K562 (cell line): ENCODE data around the gene CALCOCO2. TPM values are rescaled to one million over a fixed set of nuclear protein-coding genes. Genes with fewer than 3 reads are reported as not detected.

ENCODE experiments used
- polyA plus RNA-seq, 8 experiments: library from polyadenylated mRNA; depleted of rRNA in 4 of 8; stranded (reverse) in 5 of 8; unstranded in 3 of 8; fragments of >200 nt; fragmentation: Nextera tagmentation in 2 of 8; fragmentation: Illumina TruSeq in 1 of 8; extraction: Ambion mirVana in 2 of 8; extraction: Trizol in 1 of 8; gene quantifications; 2 replicates each; pipeline versions ENCODE4 v1.2.1 to v1.2.3, GENCODE V29; 2011 to 2014; ENCODE audit warnings: inconsistent platforms in 1 of 8, missing spikeins in 1 of 8
- small RNA-seq: library from RNA; depleted of rRNA; stranded (forward); fragments of <200 nt; gene quantifications from one replicate; pipeline ENCODE3, GENCODE V24; 2014
- total RNA-seq, 7 experiments: library from RNA; depleted of rRNA in 6 of 7; stranded (reverse); fragments of >200 nt in 6 of 7; fragmentation: Illumina TruSeq in 2 of 7; extraction: Trizol in 2 of 7; gene quantifications; 2 replicates each; pipeline versions ENCODE4 v1.2.1 to v1.2.3, GENCODE V29; 2011 to 2021; ENCODE audit warnings: low replicate concordance in 1 of 7

The CALCOCO2 gene
- total and polyA plus RNA-seq, 9 of the 15 experiments (the other 6 are each of a cell fraction or from before 2014, with no cell fraction given) = 24.1 to 87.3 (median 67.5) TPM

Small RNA genes within 50 kb of the gene (small RNA-seq; reads per million reads assigned to genes)
- gene AC068531.1 (not detected), gene RF00263 (not detected)

Other genes starting within 250 kb of the CALCOCO2 start
Only the 7 nearest of the 15 such genes appear.
- not detected in 2 replicates for gene PRAC1, start 108.5 kb upstream of the CALCOCO2 start, total RNA-seq (2014; rRNA removed)
- not detected in 2 replicates for gene PRAC1, start 108.5 kb upstream of the CALCOCO2 start, total RNA-seq (2014; rRNA removed; fragmentation: Illumina TruSeq; extraction: Trizol)
- gene PRAC1, start 108.5 kb upstream of the CALCOCO2 start, total RNA-seq (2015; rRNA removed; fragmentation: Illumina TruSeq; extraction: Trizol) = not detected in 2 replicates
- not detected in 2 replicates for gene PRAC1, start 108.5 kb upstream of the CALCOCO2 start, total RNA-seq (2021)
- gene PRAC1, start 108.5 kb upstream of the CALCOCO2 start, polyA plus RNA-seq (2011; rRNA removed) = not detected in 2 replicates
- gene PRAC1, start 108.5 kb upstream of the CALCOCO2 start, polyA plus RNA-seq (2014; fragmentation: Illumina TruSeq; extraction: Trizol) = not detected in 2 replicates
- gene PRAC1, start 108.5 kb upstream of the CALCOCO2 start, polyA plus RNA-seq (2014; fragmentation: Nextera tagmentation; extraction: Ambion mirVana) = not detected
- gene PRAC1, start 108.5 kb upstream of the CALCOCO2 start, polyA plus RNA-seq (2014; rRNA removed) = not detected in 2 replicates
- gene PRAC2, start 107.8 kb upstream of the CALCOCO2 start, total RNA-seq (2014; rRNA removed) = not detected in 2 replicates
- gene PRAC2, start 107.8 kb upstream of the CALCOCO2 start, total RNA-seq (2014; rRNA removed; fragmentation: Illumina TruSeq; extraction: Trizol) = not detected in 2 replicates
- not detected in 2 replicates for gene PRAC2, start 107.8 kb upstream of the CALCOCO2 start, total RNA-seq (2015; rRNA removed; fragmentation: Illumina TruSeq; extraction: Trizol)
- gene PRAC2, start 107.8 kb upstream of the CALCOCO2 start, total RNA-seq (2021) = not detected in 2 replicates
- gene PRAC2, start 107.8 kb upstream of the CALCOCO2 start, polyA plus RNA-seq (2011; rRNA removed) = not detected in 2 replicates
- gene PRAC2, start 107.8 kb upstream of the CALCOCO2 start, polyA plus RNA-seq (2014; fragmentation: Illumina TruSeq; extraction: Trizol) = not detected in 2 replicates
- gene PRAC2, start 107.8 kb upstream of the CALCOCO2 start, polyA plus RNA-seq (2014; fragmentation: Nextera tagmentation; extraction: Ambion mirVana) = not detected
- not detected in 2 replicates for gene PRAC2, start 107.8 kb upstream of the CALCOCO2 start, polyA plus RNA-seq (2014; rRNA removed)
- gene HOXB13, start 102.3 kb upstream of the CALCOCO2 start, total RNA-seq (2014; rRNA removed) = not detected in 2 replicates
- not detected in 2 replicates for gene HOXB13, start 102.3 kb upstream of the CALCOCO2 start, total RNA-seq (2014; rRNA removed; fragmentation: Illumina TruSeq; extraction: Trizol)
- gene HOXB13, start 102.3 kb upstream of the CALCOCO2 start, total RNA-seq (2015; rRNA removed; fragmentation: Illumina TruSeq; extraction: Trizol) = not detected in 2 replicates
- gene HOXB13, start 102.3 kb upstream of the CALCOCO2 start, total RNA-seq (2021) = not detected in 2 replicates
- 0.01 TPM in 1 of 2 replicates, not detected in the other for gene HOXB13, start 102.3 kb upstream of the CALCOCO2 start, polyA plus RNA-seq (2011; rRNA removed)
- gene HOXB13, start 102.3 kb upstream of the CALCOCO2 start, polyA plus RNA-seq (2014; fragmentation: Illumina TruSeq; extraction: Trizol) = not detected in 2 replicates
- not detected for gene HOXB13, start 102.3 kb upstream of the CALCOCO2 start, polyA plus RNA-seq (2014; fragmentation: Nextera tagmentation; extraction: Ambion mirVana)
- not detected in 2 replicates for gene HOXB13, start 102.3 kb upstream of the CALCOCO2 start, polyA plus RNA-seq (2014; rRNA removed)
- 0.05 TPM in 1 of 2 replicates, not detected in the other for gene TTLL6, start 13.8 kb upstream of the CALCOCO2 start, total RNA-seq (2014; rRNA removed)
- not detected in 2 replicates for gene TTLL6, start 13.8 kb upstream of the CALCOCO2 start, total RNA-seq (2014; rRNA removed; fragmentation: Illumina TruSeq; extraction: Trizol)
- gene TTLL6, start 13.8 kb upstream of the CALCOCO2 start, total RNA-seq (2015; rRNA removed; fragmentation: Illumina TruSeq; extraction: Trizol) = not detected in 2 replicates
- not detected in 2 replicates for gene TTLL6, start 13.8 kb upstream of the CALCOCO2 start, total RNA-seq (2021)
- not detected in 2 replicates for gene TTLL6, start 13.8 kb upstream of the CALCOCO2 start, polyA plus RNA-seq (2011; rRNA removed)
- not detected in 2 replicates for gene TTLL6, start 13.8 kb upstream of the CALCOCO2 start, polyA plus RNA-seq (2014; fragmentation: Illumina TruSeq; extraction: Trizol)
- gene TTLL6, start 13.8 kb upstream of the CALCOCO2 start, polyA plus RNA-seq (2014; fragmentation: Nextera tagmentation; extraction: Ambion mirVana) = not detected
- gene TTLL6, start 13.8 kb upstream of the CALCOCO2 start, polyA plus RNA-seq (2014; rRNA removed) = not detected in 2 replicates
- gene ATP5MC1, start 61.8 kb downstream of the CALCOCO2 start, total RNA-seq (2014; rRNA removed) = 159 and 236 TPM in 2 replicates
- 375 and 378 TPM in 2 replicates for gene ATP5MC1, start 61.8 kb downstream of the CALCOCO2 start, total RNA-seq (2014; rRNA removed; fragmentation: Illumina TruSeq; extraction: Trizol)
- 440 and 490 TPM in 2 replicates for gene ATP5MC1, start 61.8 kb downstream of the CALCOCO2 start, total RNA-seq (2015; rRNA removed; fragmentation: Illumina TruSeq; extraction: Trizol)
- 181 and 187 TPM in 2 replicates for gene ATP5MC1, start 61.8 kb downstream of the CALCOCO2 start, total RNA-seq (2021)
- gene ATP5MC1, start 61.8 kb downstream of the CALCOCO2 start, polyA plus RNA-seq (2011; rRNA removed) = 426 and 446 TPM in 2 replicates
- 508 and 534 TPM in 2 replicates for gene ATP5MC1, start 61.8 kb downstream of the CALCOCO2 start, polyA plus RNA-seq (2014; fragmentation: Illumina TruSeq; extraction: Trizol)
- gene ATP5MC1, start 61.8 kb downstream of the CALCOCO2 start, polyA plus RNA-seq (2014; fragmentation: Nextera tagmentation; extraction: Ambion mirVana) = 1,000 to 10,000 TPM; 1,208 to 1,488 TPM
- 334 and 377 TPM in 2 replicates for gene ATP5MC1, start 61.8 kb downstream of the CALCOCO2 start, polyA plus RNA-seq (2014; rRNA removed)
- 28.3 and 35.2 TPM in 2 replicates for gene UBE2Z, start 77.4 kb downstream of the CALCOCO2 start, total RNA-seq (2014; rRNA removed)
- gene UBE2Z, start 77.4 kb downstream of the CALCOCO2 start, total RNA-seq (2014; rRNA removed; fragmentation: Illumina TruSeq; extraction: Trizol) = 32.4 and 35.3 TPM in 2 replicates
- 38.2 and 38.5 TPM in 2 replicates for gene UBE2Z, start 77.4 kb downstream of the CALCOCO2 start, total RNA-seq (2015; rRNA removed; fragmentation: Illumina TruSeq; extraction: Trizol)
- gene UBE2Z, start 77.4 kb downstream of the CALCOCO2 start, total RNA-seq (2021) = 42.2 and 48.2 TPM in 2 replicates
- gene UBE2Z, start 77.4 kb downstream of the CALCOCO2 start, polyA plus RNA-seq (2011; rRNA removed) = 79.9 and 89.0 TPM in 2 replicates
- gene UBE2Z, start 77.4 kb downstream of the CALCOCO2 start, polyA plus RNA-seq (2014; fragmentation: Illumina TruSeq; extraction: Trizol) = 46.0 and 54.8 TPM in 2 replicates
- gene UBE2Z, start 77.4 kb downstream of the CALCOCO2 start, polyA plus RNA-seq (2014; fragmentation: Nextera tagmentation; extraction: Ambion mirVana) = 10 to 100 TPM; 11.8 to 15.0 TPM
- gene UBE2Z, start 77.4 kb downstream of the CALCOCO2 start, polyA plus RNA-seq (2014; rRNA removed) = 43.9 and 45.9 TPM in 2 replicates
- 126 and 127 TPM in 2 replicates for gene SNF8, start 113.8 kb downstream of the CALCOCO2 start, total RNA-seq (2014; rRNA removed)
- gene SNF8, start 113.8 kb downstream of the CALCOCO2 start, total RNA-seq (2014; rRNA removed; fragmentation: Illumina TruSeq; extraction: Trizol) = 92.5 and 96.8 TPM in 2 replicates
- 90.9 and 92.9 TPM in 2 replicates for gene SNF8, start 113.8 kb downstream of the CALCOCO2 start, total RNA-seq (2015; rRNA removed; fragmentation: Illumina TruSeq; extraction: Trizol)
- gene SNF8, start 113.8 kb downstream of the CALCOCO2 start, total RNA-seq (2021) = 124 and 130 TPM in 2 replicates
- gene SNF8, start 113.8 kb downstream of the CALCOCO2 start, polyA plus RNA-seq (2011; rRNA removed) = 98.7 and 117 TPM in 2 replicates
- gene SNF8, start 113.8 kb downstream of the CALCOCO2 start, polyA plus RNA-seq (2014; fragmentation: Illumina TruSeq; extraction: Trizol) = 128 and 132 TPM in 2 replicates
- gene SNF8, start 113.8 kb downstream of the CALCOCO2 start, polyA plus RNA-seq (2014; fragmentation: Nextera tagmentation; extraction: Ambion mirVana) = 1 to 10 TPM; 6.9 to 9.0 TPM
- gene SNF8, start 113.8 kb downstream of the CALCOCO2 start, polyA plus RNA-seq (2014; rRNA removed) = 143 and 149 TPM in 2 replicates